K562 (cell line): ENCODE results near the gene TMEM176A. TPM values are rescaled to one million over a fixed set of nuclear protein-coding genes. Genes with fewer than 3 reads are reported as not detected.

ENCODE experiments used
- HMG20A ChIP-seq: fragments of 450-650 bp; formaldehyde crosslinking; conservative IDR thresholded peaks from 2 replicates; pipeline ENCODE4 v1.4.0; 2020; ENCODE audit warnings: mild to moderate bottlenecking, mixed read lengths
- POLR2G ChIP-seq: fragments of 200-400 bp; formaldehyde crosslinking; IDR thresholded peaks from 2 replicates; pipeline ENCODE4 v1.6.1; 2017; ENCODE audit warnings: low read depth, mild to moderate bottlenecking, antibody characterized with exemption, low read length, moderate library complexity
- POLR2H ChIP-seq: IDR thresholded peaks from 2 replicates; pipeline ENCODE4 v1.6.1; 2016; ENCODE audit warnings: missing genetic modification characterization, low read depth, mild to moderate bottlenecking, control low read depth, missing compliant biosample characterization, moderate library complexity
- PTTG1 ChIP-seq: fragments of 450-650 bp; IDR thresholded peaks from 2 replicates; pipeline ENCODE4 v1.6.1; 2016; ENCODE audit warnings: low read depth, mild to moderate bottlenecking, missing genetic modification characterization, missing compliant biosample characterization
- RAD21 ChIP-seq, 2 experiments: fragments of 250-450 bp in 1 of 2; fragments of 450-650 bp in 1 of 2; sonication (Bioruptor Pico) in 1 of 2; formaldehyde crosslinking in 1 of 2; IDR thresholded peaks in 1 of 2; conservative IDR thresholded peaks in 1 of 2; 2 replicates each; pipeline versions ENCODE4 v1.4.0 to v1.8.0; 2020 to 2022; ENCODE audit warnings: mild to moderate bottlenecking in 2 of 2, moderate library complexity in 1 of 2
- SMAD1 ChIP-seq: fragments of 150-350 bp; IDR thresholded peaks from 2 replicates; pipeline ENCODE4 v1.6.1; 2014; ENCODE audit warnings: low read length, low read depth; ENCODE audit not compliant: partially characterized antibody
- SRF ChIP-seq, 2 experiments: fragments of 250-450, 450-650 bp in 1 of 2; sonication (Bioruptor Pico) in 1 of 2; sonication (generic) in 1 of 2; formaldehyde crosslinking; IDR thresholded peaks; 2 replicates each; pipeline versions ENCODE4 v1.5.0 to v1.5.1; 2020 to 2022; ENCODE audit warnings: mild to moderate bottlenecking in 1 of 2, missing genetic modification reagents in 1 of 2
- ZNF121 ChIP-seq: sonication (generic); formaldehyde crosslinking; conservative IDR thresholded peaks from 2 replicates; pipeline ENCODE4 v1.8.0; 2022; ENCODE audit warnings: missing genetic modification reagents
- ZNF140 ChIP-seq: fragments of 250-450 bp; sonication (Bioruptor Pico); IDR thresholded peaks from 2 replicates; pipeline ENCODE4 v1.8.0; 2021; ENCODE audit warnings: moderate library complexity, mild to moderate bottlenecking, inconsistent platforms
- ZNF696 ChIP-seq: fragments of 250-450 bp; sonication (Bioruptor Pico); conservative IDR thresholded peaks from 2 replicates; pipeline ENCODE4 v1.4.0; 2020; ENCODE audit warnings: mild to moderate bottlenecking, moderate library complexity
- polyA plus RNA-seq, 8 experiments: library from polyadenylated mRNA; depleted of rRNA in 4 of 8; stranded (reverse) in 5 of 8; unstranded in 3 of 8; fragments of >200 nt; fragmentation: Nextera tagmentation in 2 of 8; fragmentation: Illumina TruSeq in 1 of 8; extraction: Ambion mirVana in 2 of 8; extraction: Trizol in 1 of 8; gene quantifications; 2 replicates each; pipeline versions ENCODE4 v1.2.1 to v1.2.3, GENCODE V29; 2011 to 2014; ENCODE audit warnings: inconsistent platforms in 1 of 8, missing spikeins in 1 of 8
- total RNA-seq, 7 experiments: library from RNA; depleted of rRNA in 6 of 7; stranded (reverse); fragments of >200 nt in 6 of 7; fragmentation: Illumina TruSeq in 2 of 7; extraction: Trizol in 2 of 7; gene quantifications; 2 replicates each; pipeline versions ENCODE4 v1.2.1 to v1.2.3, GENCODE V29; 2011 to 2021; ENCODE audit warnings: low replicate concordance in 1 of 7
- TF ChIP-seq, protein P1 (sequence below): IDR thresholded peaks from 2 replicates; pipeline ENCODE4 v1.6.1; 2014; ENCODE audit warnings: antibody characterized with exemption
- TF ChIP-seq, protein P2 (sequence below): sonication (generic); formaldehyde crosslinking; IDR thresholded peaks from 2 replicates; pipeline ENCODE4 v1.8.0; 2022; ENCODE audit warnings: mild to moderate bottlenecking, missing genetic modification reagents
- TF ChIP-seq, protein P3 (sequence below): fragments of 250-450 bp; sonication (Bioruptor Pico); IDR thresholded peaks from 2 replicates; pipeline ENCODE4 v1.4.0; 2020

TMEM176A gene
- total and polyA plus RNA-seq, 9 of the 15 experiments (the other 6 are each of a cell fraction or from before 2014, with no cell fraction given) = 0.31 TPM; not detected in 8

DNA sequence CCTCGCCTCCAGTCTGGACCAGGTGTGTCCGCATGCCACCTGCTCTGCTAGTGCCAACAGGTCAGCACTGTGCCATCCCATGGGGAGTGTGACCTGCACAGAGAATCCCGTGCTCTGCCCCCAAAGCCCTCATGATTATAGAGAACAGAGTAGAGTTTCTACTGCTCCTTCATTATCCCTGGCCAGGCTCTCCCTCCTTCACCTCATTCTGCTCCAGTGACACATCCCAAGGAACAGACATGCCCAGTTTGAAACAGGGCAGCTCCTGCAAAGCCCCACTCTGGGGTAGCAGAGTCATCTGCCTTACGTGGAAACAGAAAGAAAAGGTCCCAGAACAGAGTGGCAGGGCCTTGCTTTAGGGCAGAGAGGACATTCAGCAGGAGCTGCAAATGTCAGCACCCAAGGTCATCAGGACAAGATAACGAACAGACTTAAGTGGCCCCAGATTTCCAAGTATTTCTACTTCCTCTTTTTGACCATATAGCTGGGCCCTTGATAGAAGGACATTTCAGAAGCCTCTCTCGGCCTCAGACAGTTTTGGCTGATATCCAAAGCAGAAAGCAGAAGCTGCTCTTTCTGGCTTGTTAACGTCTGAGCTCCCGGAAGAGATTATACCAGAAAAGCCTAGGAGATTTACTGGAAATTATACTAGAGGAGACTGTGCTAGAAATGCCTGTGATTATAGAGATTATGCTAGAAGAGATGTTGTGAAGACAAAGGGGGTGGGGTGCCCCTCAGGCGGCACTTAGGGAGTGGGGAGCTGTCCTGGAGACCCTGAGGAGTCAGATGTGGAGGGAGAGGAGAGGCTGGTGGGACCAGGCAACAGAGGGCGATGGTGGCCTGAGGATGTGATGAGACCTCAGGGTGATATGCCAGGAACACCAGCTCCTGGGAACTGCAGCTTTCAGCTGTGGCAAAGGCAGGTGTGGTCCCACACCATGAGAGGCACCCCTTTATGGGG lies 13.0 kb upstream of the TMEM176A start (continued):
- TF ChIP-seq HMG20A (CRISPR knock-in tag) (no peak), SMAD1 (peak; percentile 70), ZNF696 (CRISPR knock-in tag) (no peak), ZNF121 (CRISPR knock-in tag) (no peak), PTTG1 (no peak), POLR2G (no peak), POLR2H (tag) (no peak), SRF (CRISPR knock-in tag; IDR thresholded peaks at IDR 0.05) (peak in 1 of 2 experiments; percentile 62; a peak in 1 of 4 replicates), ZNF140 (CRISPR knock-in tag) (no peak), RAD21 (CRISPR knock-in tag; conservative IDR thresholded peaks at IDR 0.05 in 1 of 2, IDR thresholded peaks at IDR 0.05 in 1 of 2) (peak in 1 of 2 experiments; percentile 18; a peak in 2 of 4 replicates)
- TF ChIP-seq, protein P1, sequence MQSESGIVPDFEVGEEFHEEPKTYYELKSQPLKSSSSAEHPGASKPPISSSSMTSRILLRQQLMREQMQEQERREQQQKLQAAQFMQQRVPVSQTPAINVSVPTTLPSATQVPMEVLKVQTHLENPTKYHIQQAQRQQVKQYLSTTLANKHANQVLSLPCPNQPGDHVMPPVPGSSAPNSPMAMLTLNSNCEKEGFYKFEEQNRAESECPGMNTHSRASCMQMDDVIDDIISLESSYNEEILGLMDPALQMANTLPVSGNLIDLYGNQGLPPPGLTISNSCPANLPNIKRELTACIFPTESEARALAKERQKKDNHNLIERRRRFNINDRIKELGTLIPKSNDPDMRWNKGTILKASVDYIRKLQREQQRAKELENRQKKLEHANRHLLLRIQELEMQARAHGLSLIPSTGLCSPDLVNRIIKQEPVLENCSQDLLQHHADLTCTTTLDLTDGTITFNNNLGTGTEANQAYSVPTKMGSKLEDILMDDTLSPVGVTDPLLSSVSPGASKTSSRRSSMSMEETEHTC = no peak
- TF ChIP-seq, protein P2, sequence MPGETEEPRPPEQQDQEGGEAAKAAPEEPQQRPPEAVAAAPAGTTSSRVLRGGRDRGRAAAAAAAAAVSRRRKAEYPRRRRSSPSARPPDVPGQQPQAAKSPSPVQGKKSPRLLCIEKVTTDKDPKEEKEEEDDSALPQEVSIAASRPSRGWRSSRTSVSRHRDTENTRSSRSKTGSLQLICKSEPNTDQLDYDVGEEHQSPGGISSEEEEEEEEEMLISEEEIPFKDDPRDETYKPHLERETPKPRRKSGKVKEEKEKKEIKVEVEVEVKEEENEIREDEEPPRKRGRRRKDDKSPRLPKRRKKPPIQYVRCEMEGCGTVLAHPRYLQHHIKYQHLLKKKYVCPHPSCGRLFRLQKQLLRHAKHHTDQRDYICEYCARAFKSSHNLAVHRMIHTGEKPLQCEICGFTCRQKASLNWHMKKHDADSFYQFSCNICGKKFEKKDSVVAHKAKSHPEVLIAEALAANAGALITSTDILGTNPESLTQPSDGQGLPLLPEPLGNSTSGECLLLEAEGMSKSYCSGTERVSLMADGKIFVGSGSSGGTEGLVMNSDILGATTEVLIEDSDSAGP = no peak
- TF ChIP-seq, protein P3, sequence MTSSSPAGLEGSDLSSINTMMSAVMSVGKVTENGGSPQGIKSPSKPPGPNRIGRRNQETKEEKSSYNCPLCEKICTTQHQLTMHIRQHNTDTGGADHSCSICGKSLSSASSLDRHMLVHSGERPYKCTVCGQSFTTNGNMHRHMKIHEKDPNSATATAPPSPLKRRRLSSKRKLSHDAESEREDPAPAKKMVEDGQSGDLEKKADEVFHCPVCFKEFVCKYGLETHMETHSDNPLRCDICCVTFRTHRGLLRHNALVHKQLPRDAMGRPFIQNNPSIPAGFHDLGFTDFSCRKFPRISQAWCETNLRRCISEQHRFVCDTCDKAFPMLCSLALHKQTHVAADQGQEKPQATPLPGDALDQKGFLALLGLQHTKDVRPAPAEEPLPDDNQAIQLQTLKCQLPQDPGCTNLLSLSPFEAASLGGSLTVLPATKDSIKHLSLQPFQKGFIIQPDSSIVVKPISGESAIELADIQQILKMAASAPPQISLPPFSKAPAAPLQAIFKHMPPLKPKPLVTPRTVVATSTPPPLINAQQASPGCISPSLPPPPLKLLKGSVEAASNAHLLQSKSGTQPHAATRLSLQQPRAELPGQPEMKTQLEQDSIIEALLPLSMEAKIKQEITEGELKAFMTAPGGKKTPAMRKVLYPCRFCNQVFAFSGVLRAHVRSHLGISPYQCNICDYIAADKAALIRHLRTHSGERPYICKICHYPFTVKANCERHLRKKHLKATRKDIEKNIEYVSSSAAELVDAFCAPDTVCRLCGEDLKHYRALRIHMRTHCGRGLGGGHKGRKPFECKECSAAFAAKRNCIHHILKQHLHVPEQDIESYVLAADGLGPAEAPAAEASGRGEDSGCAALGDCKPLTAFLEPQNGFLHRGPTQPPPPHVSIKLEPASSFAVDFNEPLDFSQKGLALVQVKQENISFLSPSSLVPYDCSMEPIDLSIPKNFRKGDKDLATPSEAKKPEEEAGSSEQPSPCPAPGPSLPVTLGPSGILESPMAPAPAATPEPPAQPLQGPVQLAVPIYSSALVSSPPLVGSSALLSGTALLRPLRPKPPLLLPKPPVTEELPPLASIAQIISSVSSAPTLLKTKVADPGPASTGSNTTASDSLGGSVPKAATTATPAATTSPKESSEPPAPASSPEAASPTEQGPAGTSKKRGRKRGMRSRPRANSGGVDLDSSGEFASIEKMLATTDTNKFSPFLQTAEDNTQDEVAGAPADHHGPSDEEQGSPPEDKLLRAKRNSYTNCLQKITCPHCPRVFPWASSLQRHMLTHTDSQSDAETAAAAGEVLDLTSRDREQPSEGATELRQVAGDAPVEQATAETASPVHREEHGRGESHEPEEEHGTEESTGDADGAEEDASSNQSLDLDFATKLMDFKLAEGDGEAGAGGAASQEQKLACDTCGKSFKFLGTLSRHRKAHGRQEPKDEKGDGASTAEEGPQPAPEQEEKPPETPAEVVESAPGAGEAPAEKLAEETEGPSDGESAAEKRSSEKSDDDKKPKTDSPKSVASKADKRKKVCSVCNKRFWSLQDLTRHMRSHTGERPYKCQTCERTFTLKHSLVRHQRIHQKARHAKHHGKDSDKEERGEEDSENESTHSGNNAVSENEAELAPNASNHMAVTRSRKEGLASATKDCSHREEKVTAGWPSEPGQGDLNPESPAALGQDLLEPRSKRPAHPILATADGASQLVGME (CRISPR knock-in tag) = peak; percentile 34; the same call in 1 of the 2 replicates
